GM20000 (cell line): ENCODE data around the gene SEL1L.
A peak's percentile ranks its signal among the peaks of the same experiment; 100 is the strongest.

Source experiments
- DNase-seq: peaks from one replicate; pipeline ENCODE4 v3.0.0; 2012; ENCODE audit warnings: low spot score
- CTCF ChIP-seq: IDR thresholded peaks from 2 replicates; pipeline ENCODE4 v1.5.1; 2012; ENCODE audit warnings: mild to moderate bottlenecking, control low read depth; ENCODE audit errors: extremely low read depth, missing control alignments

SEL1L gene

GRCh38 chr14:81458352-81458751 lies 75.3 kb downstream of the SEL1L start:
- TF ChIP-seq CTCF = no peak

GRCh38 chr14:81455390-81455789 lies 78.3 kb downstream of the SEL1L start:
- no peak for DNase-seq
- no peak for TF ChIP-seq CTCF

More at GRCh38 chr14:81458352-81458751, 75.3 kb downstream of the SEL1L start:
- DNase-seq = no peak

DNA sequence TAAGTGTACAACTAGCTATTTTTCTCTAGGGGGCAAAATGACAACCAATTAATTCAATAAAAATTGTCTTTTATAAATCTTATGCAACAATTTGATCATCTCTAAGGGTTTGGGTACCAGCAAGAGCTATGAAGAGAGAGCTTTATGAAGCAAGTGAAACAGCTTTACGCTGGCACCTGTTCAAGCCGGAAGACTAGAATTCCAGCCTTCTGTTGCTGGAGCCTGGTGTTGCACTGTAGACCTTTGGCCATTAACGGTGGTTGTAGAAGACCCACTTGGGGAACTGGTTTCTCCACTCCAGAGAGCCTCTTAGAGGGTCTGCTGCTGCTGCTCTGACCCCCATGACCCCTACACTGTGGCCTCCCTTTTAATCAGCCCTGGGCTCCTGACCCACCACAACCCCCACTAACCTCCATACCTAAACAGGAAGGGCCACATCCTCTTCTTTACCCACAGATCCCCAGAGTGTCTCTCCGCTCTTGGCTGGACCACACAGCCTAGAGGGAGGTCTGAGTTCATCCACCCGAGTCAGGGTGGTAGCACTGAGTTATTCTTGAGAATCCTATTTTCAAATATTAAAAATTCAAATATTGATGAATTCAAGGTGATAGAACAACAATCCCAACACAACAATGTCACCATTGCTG lies 79.0 kb downstream of the SEL1L start:
- TF ChIP-seq CTCF = no peak
- DNase-seq = no peak

DNA sequence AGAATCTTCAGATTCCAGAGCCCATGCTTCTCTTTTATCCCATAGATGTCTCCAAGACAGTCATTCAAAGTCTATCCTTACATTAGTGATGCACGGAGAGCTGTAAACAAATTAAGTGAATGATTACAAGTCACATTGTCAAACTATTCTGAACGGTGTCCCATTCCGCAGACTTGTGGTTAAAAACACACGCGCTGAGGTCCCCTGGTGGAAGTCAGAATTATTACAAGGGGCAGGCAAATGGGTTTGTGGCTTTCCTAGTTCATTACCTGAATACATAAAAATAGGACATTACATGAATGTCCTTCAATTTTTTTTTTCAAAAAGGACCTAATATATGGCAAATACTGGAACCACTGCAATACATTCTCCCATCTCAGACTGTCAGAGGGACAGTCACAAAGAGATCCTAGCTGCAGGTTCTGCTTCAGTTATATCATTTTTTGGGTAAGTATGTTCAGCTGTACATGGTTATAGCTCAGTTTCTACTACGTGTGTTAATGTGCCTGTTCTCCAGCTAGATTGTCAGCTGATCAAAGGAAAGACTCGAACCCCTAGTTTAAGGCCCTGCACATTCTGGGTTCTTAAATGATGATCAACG lies 80.4 kb downstream of the SEL1L start:
- peak; percentile 80 for TF ChIP-seq CTCF
- DNase-seq = peak; percentile 69

DNA sequence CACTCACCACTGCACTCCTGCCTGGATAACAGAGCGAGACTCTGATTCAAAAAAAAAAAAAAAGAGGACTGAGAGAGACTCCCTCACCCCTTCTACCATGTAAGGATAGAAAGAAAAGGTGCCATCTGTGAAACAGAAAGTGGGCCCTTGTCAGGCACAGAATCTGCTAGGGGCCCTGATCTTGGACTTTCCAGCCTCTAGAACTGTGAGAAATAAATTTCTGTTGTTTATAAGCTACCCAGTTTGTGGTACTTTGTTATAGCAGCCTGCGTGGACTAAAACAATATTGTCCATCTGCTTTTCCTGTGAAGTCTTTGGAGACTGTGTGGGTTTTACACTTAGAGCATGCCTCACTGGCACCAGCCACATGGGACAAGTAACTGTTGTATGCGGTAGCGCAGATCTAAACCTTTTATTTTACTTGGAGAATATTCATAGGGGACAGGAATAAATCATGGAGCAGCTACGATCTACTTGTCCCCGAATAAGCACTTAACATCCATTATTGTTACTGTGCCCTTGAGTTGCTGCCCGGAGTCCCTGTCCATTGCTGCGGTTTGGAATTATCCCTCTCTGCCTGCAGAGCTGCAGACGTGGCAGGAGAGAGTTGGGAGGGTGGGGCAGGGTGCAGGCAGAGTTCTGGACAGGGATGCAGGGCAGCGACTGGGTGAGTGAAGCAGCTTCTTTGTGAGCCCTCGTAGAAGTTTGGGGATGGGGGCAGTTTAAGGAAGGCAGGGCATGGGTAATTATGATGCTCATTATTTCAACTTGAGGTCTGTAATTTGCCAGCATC lies 81.1 kb downstream of the SEL1L start:
- DNase-seq = no peak
- no peak for TF ChIP-seq CTCF

- DNase-seq = no peak
- no peak for TF ChIP-seq CTCF
Measured at GRCh38 chr14:81450976-81451375, 82.7 kb downstream of the SEL1L start.

DNA sequence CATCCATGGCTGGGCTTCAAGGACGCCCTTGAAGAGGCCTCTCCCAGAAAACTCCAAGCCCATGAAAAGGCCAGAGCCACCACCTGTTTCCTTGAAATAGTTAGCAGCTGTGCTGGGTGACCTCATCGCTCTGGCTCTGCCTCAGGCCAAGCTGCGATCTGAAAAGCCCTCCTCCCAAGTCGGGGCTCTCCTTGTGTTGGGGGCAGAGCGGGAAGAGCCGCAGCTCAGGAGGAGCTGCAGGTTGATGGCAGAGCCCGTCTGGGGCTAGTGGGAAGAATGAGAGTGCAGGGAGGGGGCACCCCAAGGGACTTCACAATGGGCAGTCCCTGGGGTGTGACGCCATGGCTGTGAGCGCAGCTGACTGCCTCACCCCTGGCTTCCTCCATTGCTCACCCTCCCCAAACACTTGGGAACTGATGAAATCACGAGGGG lies 83.5 kb downstream of the SEL1L start:
- no peak for DNase-seq
- no peak for TF ChIP-seq CTCF
